H1 (cell line): ENCODE results near the gene SAXO1. TPM values are rescaled to one million over a fixed set of nuclear protein-coding genes. Genes with fewer than 3 reads are reported as not detected.

ENCODE experiments used
- CTCF ChIA-PET: fragments of 300-600 bp; sonication (Branson Sonifier 250); formaldehyde crosslinking; loops from one replicate; lab custom pipeline; 2021; ENCODE audit not compliant: partially characterized antibody; lab: Charles Lee
- POLR2A ChIA-PET: fragments of 300-600 bp; sonication (Branson Sonifier 250); formaldehyde crosslinking; loops from one replicate; lab custom pipeline; 2021; ENCODE audit warnings: inconsistent platforms; ENCODE audit not compliant: partially characterized antibody; lab: Charles Lee
- DNase-seq, 2 experiments: peaks; one replicate each; pipeline versions ENCODE4 v3.0.0 to v3.0.0-alpha.2; 2010 to 2022; ENCODE audit warnings: low spot score in 2 of 2, low read depth in 1 of 2, mixed read lengths in 1 of 2
- FAIRE-seq: peaks from 2 replicates; lab custom pipeline; 2011; peaks lifted over from hg19 to GRCh38; lab: Jason Lieb, UNC
- H2AFZ ChIP-seq: 2 replicates; pipeline ENCODE4 v1.8.1; 2012; ENCODE audit warnings: low read length, inconsistent platforms
- H2AK5ac ChIP-seq: 2 replicates; pipeline ENCODE4 v1.6.1; 2013; ENCODE audit warnings: low read depth, low read length
- H2BK120ac ChIP-seq: replicated peaks from 2 replicates; pipeline ENCODE3; 2013; ENCODE audit warnings: low read depth, low read length, inconsistent platforms
- H2BK12ac ChIP-seq: 2 replicates; pipeline ENCODE4 v1.6.1; 2013; ENCODE audit warnings: low read depth, low read length
- H2BK15ac ChIP-seq: 2 replicates; pipeline ENCODE4 v1.6.1; 2013; ENCODE audit warnings: low read length
- H2BK20ac ChIP-seq: 2 replicates; pipeline ENCODE4 v1.6.1; 2013; ENCODE audit warnings: low read length
- H2BK5ac ChIP-seq: 2 replicates; pipeline ENCODE4 v1.6.1; 2013; ENCODE audit warnings: low read depth, low read length
- H3K14ac ChIP-seq: 2 replicates; pipeline ENCODE4 v1.6.1; 2013; ENCODE audit warnings: inconsistent platforms; ENCODE audit not compliant: insufficient read length
- H3K18ac ChIP-seq: 2 replicates; pipeline ENCODE4 v1.6.1; 2013; ENCODE audit warnings: low read length; ENCODE audit errors: extremely low read depth
- H3K23ac ChIP-seq: 2 replicates; pipeline ENCODE4 v1.6.1; 2013; ENCODE audit warnings: inconsistent platforms; ENCODE audit not compliant: insufficient read length
- H3K23me2 ChIP-seq: 2 replicates; pipeline ENCODE4 v1.6.1; 2013; ENCODE audit warnings: low read depth, low read length
- H3K27ac ChIP-seq: 2 replicates; pipeline ENCODE4 v1.6.1; 2011; ENCODE audit warnings: low read depth, low read length, inconsistent platforms
- H3K27me3 ChIP-seq, 4 experiments: replicated peaks in 1 of 4; 1 replicate in 1 of 4; 2 replicates in 3 of 4; pipeline versions ENCODE4 v1.6.1 to v1.8.1; 2011 to 2013; ENCODE audit warnings: low read length in 3 of 4, mild to moderate bottlenecking in 3 of 4, inconsistent platforms in 2 of 4, mixed read lengths in 2 of 4, moderate library complexity in 1 of 4; ENCODE audit not compliant: control insufficient read depth in 3 of 4, insufficient read depth in 3 of 4; ENCODE audit errors: extremely low read depth in 1 of 4
- H3K36me3 ChIP-seq, 4 experiments: 2 replicates each; pipeline versions ENCODE4 v1.6.1 to v1.8.1; 2011 to 2013; ENCODE audit warnings: mild to moderate bottlenecking in 4 of 4, low read length in 3 of 4, moderate library complexity in 2 of 4, control low read depth in 1 of 4, inconsistent platforms in 1 of 4; ENCODE audit not compliant: insufficient read depth in 4 of 4, control insufficient read depth in 2 of 4
- H3K4ac ChIP-seq: replicated peaks from 2 replicates; pipeline ENCODE3; 2013; ENCODE audit warnings: low read length, low read depth, mixed read lengths, inconsistent platforms; ENCODE audit not compliant: insufficient read length
- H3K4me1 ChIP-seq, 4 experiments: replicated peaks in 1 of 4; 1 replicate in 1 of 4; 2 replicates in 3 of 4; pipeline versions ENCODE4 v1.6.1 to v1.8.1; 2011 to 2013; ENCODE audit warnings: low read length in 3 of 4, inconsistent platforms in 2 of 4, mixed read lengths in 1 of 4; ENCODE audit not compliant: insufficient read depth in 4 of 4, control insufficient read depth in 3 of 4
- H3K4me2 ChIP-seq, 2 experiments: 2 replicates each; pipeline versions ENCODE4 v1.6.1 to v1.8.1; 2011 to 2013; ENCODE audit warnings: low read depth in 2 of 2, low read length in 2 of 2, control low read depth in 1 of 2, inconsistent platforms in 1 of 2, mild to moderate bottlenecking in 1 of 2; ENCODE audit not compliant: insufficient read depth in 1 of 2
- H3K4me3 ChIP-seq, 4 experiments: fragments of 200-600, 300-600 bp in 1 of 4; sonication (generic), shearing (Covaris generic), sonication (Bioruptor Twin) in 1 of 4; 2 replicates each; pipeline versions ENCODE4 v1.5.1 to v1.8.1; 2011 to 2016; ENCODE audit warnings: low read length in 4 of 4, low read depth in 3 of 4, control low read depth in 2 of 4, inconsistent platforms in 2 of 4, mild to moderate bottlenecking in 2 of 4, mixed read lengths in 1 of 4, moderate library complexity in 1 of 4; ENCODE audit not compliant: insufficient read depth in 2 of 4; ENCODE audit errors: extremely low read depth in 1 of 4
- H3K56ac ChIP-seq: replicated peaks from 2 replicates; pipeline ENCODE3; 2013; ENCODE audit warnings: low read depth, mild to moderate bottlenecking, mixed read lengths, low read length, inconsistent platforms; ENCODE audit not compliant: insufficient read length
- H3K79me1 ChIP-seq: 2 replicates; pipeline ENCODE4 v1.6.1; 2013; ENCODE audit warnings: low read depth, low read length, control low read depth
- H3K79me2 ChIP-seq, 2 experiments: 2 replicates each; pipeline versions ENCODE4 v1.6.1 to v1.8.1; 2012 to 2013; ENCODE audit warnings: low read length in 2 of 2, mild to moderate bottlenecking in 2 of 2, inconsistent platforms in 1 of 2; ENCODE audit not compliant: insufficient read depth in 2 of 2, control insufficient read depth in 1 of 2
- H3K9ac ChIP-seq, 4 experiments: replicated peaks in 1 of 4; 1 replicate in 1 of 4; 2 replicates in 3 of 4; pipeline versions ENCODE4 v1.6.1 to v1.8.1; 2011 to 2013; ENCODE audit warnings: low read depth in 3 of 4, low read length in 3 of 4, control low read depth in 2 of 4, mild to moderate bottlenecking in 2 of 4, moderate library complexity in 2 of 4, inconsistent platforms in 1 of 4; ENCODE audit errors: extremely low read depth in 1 of 4
- H3K9me3 ChIP-seq, 2 experiments: 2 replicates each; pipeline versions ENCODE4 v1.6.1 to v1.8.1; 2012 to 2013; ENCODE audit warnings: mild to moderate bottlenecking in 2 of 2, moderate library complexity in 2 of 2, control low read depth in 1 of 2, inconsistent platforms in 1 of 2, low read depth in 1 of 2, low read length in 1 of 2, mixed read lengths in 1 of 2; ENCODE audit not compliant: insufficient read depth in 2 of 2
- H4K20me1 ChIP-seq, 2 experiments: replicated peaks in 1 of 2; 2 replicates each; pipeline versions ENCODE3 to v1.8.1; 2011 to 2013; ENCODE audit warnings: inconsistent platforms in 2 of 2, low read length in 2 of 2, mild to moderate bottlenecking in 1 of 2; ENCODE audit not compliant: insufficient read depth in 2 of 2, control insufficient read depth in 1 of 2
- H4K5ac ChIP-seq: 2 replicates; pipeline ENCODE4 v1.6.1; 2013; ENCODE audit warnings: low read length, low read depth, mixed read lengths, inconsistent platforms; ENCODE audit not compliant: insufficient read length
- H4K8ac ChIP-seq: 2 replicates; pipeline ENCODE4 v1.8.0; 2013; ENCODE audit warnings: mild to moderate bottlenecking, moderate library complexity, low read length, inconsistent platforms; ENCODE audit not compliant: insufficient read depth; ENCODE audit errors: extremely low read depth
- H4K91ac ChIP-seq: replicated peaks from 2 replicates; pipeline ENCODE3; 2013; ENCODE audit warnings: low read length, mixed read lengths, inconsistent platforms; ENCODE audit not compliant: insufficient read length
- ASH2L ChIP-seq: fragments of 200-600, 300-600 bp; sonication (generic); IDR thresholded peaks from one replicate; pipeline ENCODE4 v1.7.1; 2017; ENCODE audit warnings: low read length
- CBX5 ChIP-seq: fragments of 300-800, 300-1000 bp; sonication (generic); IDR thresholded peaks from 2 replicates; pipeline ENCODE4 v1.7.1; 2016; ENCODE audit warnings: antibody characterized with exemption, low read length, low read depth
- EGR1 ChIP-seq: IDR thresholded peaks from 2 replicates; pipeline ENCODE4 v1.6.1; 2011; ENCODE audit warnings: low read depth, low read length, borderline replicate concordance
- EP300 ChIP-seq, 2 experiments: IDR thresholded peaks; 1 replicate in 1 of 2; 2 replicates in 1 of 2; pipeline ENCODE4 v1.6.1; 2011 to 2012; ENCODE audit warnings: low read depth in 2 of 2, low read length in 2 of 2, mild to moderate bottlenecking in 2 of 2, borderline replicate concordance in 1 of 2, inconsistent platforms in 1 of 2, moderate library complexity in 1 of 2
- KDM5A ChIP-seq: fragments of 200-600 bp; IDR thresholded peaks from 2 replicates; pipeline ENCODE4 v1.7.1; 2012; ENCODE audit warnings: mild to moderate bottlenecking, low read length, inconsistent platforms, mixed read lengths
- SUZ12 ChIP-seq: fragments of 200-600 bp; sonication (generic); IDR thresholded peaks from 2 replicates; pipeline ENCODE4 v1.6.1; 2012; ENCODE audit warnings: mild to moderate bottlenecking, inconsistent platforms, low read length, moderate library complexity, mixed read lengths
- WGBS, 2 experiments: shearing (Covaris generic) in 1 of 2; methylation state at CpG; one replicate each; pipeline versions ENCODE4 v1.1.6 to v1.1.7; 2013 to 2015; ENCODE audit warnings: low lambda C conversion rate in 2 of 2, mixed read lengths in 2 of 2, inconsistent platforms in 1 of 2, low coverage in 1 of 2, missing lambda C conversion rate in 1 of 2; ENCODE audit not compliant: insufficient replicate concordance in 2 of 2, insufficient coverage in 1 of 2, insufficient read length in 1 of 2; ENCODE audit errors: extremely low coverage in 1 of 2, missing lambda C conversion rate in 1 of 2; 5-methylcytosine and 5-hydroxymethylcytosine counted together
- polyA plus RNA-seq, 7 experiments: library from polyadenylated mRNA; depleted of rRNA in 3 of 7; stranded (reverse) in 5 of 7; unstranded in 2 of 7; fragments of >200 nt in 5 of 7; fragments of 200-250 nt in 2 of 7; gene quantifications; 1 replicate in 5 of 7; 2 replicates in 1 of 7; 4 replicates in 1 of 7; pipeline versions ENCODE4 v1.2.1 to v1.2.3, GENCODE V29; 2011 to 2013; ENCODE audit warnings: missing spikeins in 2 of 7, mixed read lengths in 2 of 7
- total RNA-seq: library from RNA; stranded (reverse); fragmentation: NEBNext Ultra II Directional; extraction: Animal tissue kit (Norgen Biotek cat#: 25700); gene quantifications from 2 replicates; pipeline ENCODE4 v1.2.1, GENCODE V29; 2021
- TF ChIP-seq, protein P1 (sequence below): IDR thresholded peaks from 2 replicates; pipeline ENCODE4 v1.6.1; 2012; ENCODE audit warnings: low read length, inconsistent platforms

The SAXO1 gene
- total and polyA plus RNA-seq, 2 of the 8 experiments (the other 6 are each of a cell fraction or from before 2014, with no cell fraction given): 0.11 to 0.20 TPM

DNA sequence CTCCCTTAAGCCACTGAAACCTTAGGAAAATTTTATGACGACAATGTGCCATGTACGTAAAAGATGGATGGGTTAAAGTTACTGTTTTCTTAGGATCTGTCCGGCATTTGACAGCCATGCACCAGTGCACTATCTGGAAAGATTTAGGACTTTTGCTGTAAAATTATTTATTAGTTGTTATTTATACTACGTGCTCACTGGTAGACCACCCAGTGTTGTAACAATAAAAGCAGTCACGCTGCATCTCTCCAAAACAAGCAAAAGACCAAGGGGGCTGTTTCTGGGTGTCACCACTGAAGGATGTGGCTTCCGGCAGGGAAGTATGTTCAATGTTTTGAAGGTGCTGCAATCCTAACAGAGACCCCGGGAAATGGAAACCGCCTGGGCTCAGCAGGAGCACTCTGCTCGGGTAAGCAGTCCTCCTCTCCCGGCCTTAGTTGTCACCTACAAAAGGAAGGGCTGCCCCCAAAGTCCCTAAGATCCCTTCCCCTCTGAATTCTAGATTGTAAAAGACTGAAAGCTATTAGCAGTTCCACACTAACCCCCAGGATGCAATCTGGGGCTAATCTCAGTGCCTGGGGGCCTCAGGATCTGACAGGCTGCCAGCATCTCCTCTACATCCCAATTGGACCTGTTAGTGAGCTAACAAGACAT lies 38.6 kb downstream of the SAXO1 start:
- H3K4me3 ChIP-seq: no peak overlapping the region
- H2AFZ ChIP-seq: no peak overlapping the region
- H3K4me1 ChIP-seq: no peaks in the 10 kb centered on the region
- H4K5ac ChIP-seq: no peak overlapping the region
- H2BK20ac ChIP-seq: no peak overlapping the region
- H3K23me2 ChIP-seq: no peaks in the 10 kb centered on the region
- FAIRE-seq (no peak), DNase-seq (no peak)
- no peak overlapping the region for H3K27ac ChIP-seq
- no peaks in the 10 kb centered on the region for H3K79me2 ChIP-seq
- no peak overlapping the region for H3K56ac ChIP-seq
- H3K27me3 ChIP-seq: no peaks in the 10 kb centered on the region
- H2AK5ac ChIP-seq: no peak overlapping the region
- H3K14ac ChIP-seq: no peak overlapping the region
- 78% methylated on average over 10 of the region's 10 CpGs; no CpG with 5 or more reads in 1 of the 2 experiments for WGBS, 2 experiments
- no peaks in the 10 kb centered on the region for H3K79me1 ChIP-seq
- no peak overlapping the region for H3K23ac ChIP-seq
- H3K36me3 ChIP-seq: no peaks in the 10 kb centered on the region; a peak in 1 of 8 replicates
- peaks cover 0 to 4% of the 10 kb centered on the region in 2 experiments; a peak in 3 of 4 replicates for H3K9me3 ChIP-seq
- ChIA-PET POLR2A (no interaction called here), CTCF (interaction anchor here (1.1 kb wide), 1 partner anchor 18 kb away, joined by 3 read pairs; no protein-coding TSS in a partner anchor)
- H4K8ac ChIP-seq: no peak overlapping the region
- TF ChIP-seq, protein P1, sequence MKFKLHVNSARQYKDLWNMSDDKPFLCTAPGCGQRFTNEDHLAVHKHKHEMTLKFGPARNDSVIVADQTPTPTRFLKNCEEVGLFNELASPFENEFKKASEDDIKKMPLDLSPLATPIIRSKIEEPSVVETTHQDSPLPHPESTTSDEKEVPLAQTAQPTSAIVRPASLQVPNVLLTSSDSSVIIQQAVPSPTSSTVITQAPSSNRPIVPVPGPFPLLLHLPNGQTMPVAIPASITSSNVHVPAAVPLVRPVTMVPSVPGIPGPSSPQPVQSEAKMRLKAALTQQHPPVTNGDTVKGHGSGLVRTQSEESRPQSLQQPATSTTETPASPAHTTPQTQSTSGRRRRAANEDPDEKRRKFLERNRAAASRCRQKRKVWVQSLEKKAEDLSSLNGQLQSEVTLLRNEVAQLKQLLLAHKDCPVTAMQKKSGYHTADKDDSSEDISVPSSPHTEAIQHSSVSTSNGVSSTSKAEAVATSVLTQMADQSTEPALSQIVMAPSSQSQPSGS: no peak
- TF ChIP-seq EP300 (IDR thresholded peaks at IDR 0.05; ENCODE audit: borderline replicate concordance in 1 of 2, low read depth in 2 of 2, low read length in 2 of 2): no peak
- TF ChIP-seq EGR1: no peak
- no peak for TF ChIP-seq ASH2L
- no peak for TF ChIP-seq KDM5A
- no peak for TF ChIP-seq SUZ12
- TF ChIP-seq CBX5: no peak
- no peak overlapping the region for H2BK12ac ChIP-seq
- no peak overlapping the region for H3K4ac ChIP-seq
- H4K20me1 ChIP-seq: no peaks in the 10 kb centered on the region
- H2BK5ac ChIP-seq: no peak overlapping the region
- no peak overlapping the region for H3K4me2 ChIP-seq
- H4K91ac ChIP-seq: no peak overlapping the region
- no peak overlapping the region for H3K18ac ChIP-seq
- no peak overlapping the region for H2BK120ac ChIP-seq
- H2BK15ac ChIP-seq: no peak overlapping the region
- no peak overlapping the region for H3K9ac ChIP-seq
